ENCODE results near the gene STYX. TPM values are rescaled to one million over a fixed set of nuclear protein-coding genes. Genes with fewer than 3 reads are reported as not detected.

The STYX gene
- total RNA-seq, 1 experiment from 2014 or later: 10.8 TPM

DNA sequence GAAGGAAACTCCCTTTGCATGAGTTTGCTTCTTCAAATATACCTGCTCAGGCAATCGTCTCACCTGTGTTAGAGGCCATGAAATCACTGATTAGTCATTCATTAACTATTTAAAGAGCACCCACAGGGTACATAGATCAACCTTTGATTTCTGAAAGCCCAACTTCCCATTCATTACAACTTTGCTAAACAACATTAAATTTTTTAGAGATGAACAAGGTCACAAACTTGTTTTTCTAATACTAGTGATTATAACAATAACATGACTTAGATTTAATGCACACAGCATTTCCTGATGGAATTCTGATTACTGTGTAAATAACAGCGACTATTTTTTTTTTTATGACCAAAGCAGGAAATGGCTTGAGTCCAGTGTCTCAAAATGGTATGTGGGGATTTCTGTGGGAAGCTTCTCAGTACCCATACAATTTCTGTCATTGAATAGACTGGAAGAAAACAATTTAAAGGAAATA is 29.2 kb upstream of the STYX start:
- TF ChIP-seq, protein P1, sequence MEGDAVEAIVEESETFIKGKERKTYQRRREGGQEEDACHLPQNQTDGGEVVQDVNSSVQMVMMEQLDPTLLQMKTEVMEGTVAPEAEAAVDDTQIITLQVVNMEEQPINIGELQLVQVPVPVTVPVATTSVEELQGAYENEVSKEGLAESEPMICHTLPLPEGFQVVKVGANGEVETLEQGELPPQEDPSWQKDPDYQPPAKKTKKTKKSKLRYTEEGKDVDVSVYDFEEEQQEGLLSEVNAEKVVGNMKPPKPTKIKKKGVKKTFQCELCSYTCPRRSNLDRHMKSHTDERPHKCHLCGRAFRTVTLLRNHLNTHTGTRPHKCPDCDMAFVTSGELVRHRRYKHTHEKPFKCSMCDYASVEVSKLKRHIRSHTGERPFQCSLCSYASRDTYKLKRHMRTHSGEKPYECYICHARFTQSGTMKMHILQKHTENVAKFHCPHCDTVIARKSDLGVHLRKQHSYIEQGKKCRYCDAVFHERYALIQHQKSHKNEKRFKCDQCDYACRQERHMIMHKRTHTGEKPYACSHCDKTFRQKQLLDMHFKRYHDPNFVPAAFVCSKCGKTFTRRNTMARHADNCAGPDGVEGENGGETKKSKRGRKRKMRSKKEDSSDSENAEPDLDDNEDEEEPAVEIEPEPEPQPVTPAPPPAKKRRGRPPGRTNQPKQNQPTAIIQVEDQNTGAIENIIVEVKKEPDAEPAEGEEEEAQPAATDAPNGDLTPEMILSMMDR (conservative IDR thresholded peaks at IDR 0.05): no peak
- TF ChIP-seq EZH2 (IDR thresholded peaks at IDR 0.05; ENCODE audit: low read depth): no peak
- no peaks in the 10 kb centered on the region for H3K9me2 ChIP-seq (ENCODE audit: insufficient read depth)
- peak overlapping the region; percentile 11; the same call in 1 of the 2 replicates for H3K4me3 ChIP-seq
- no peaks in the 10 kb centered on the region for H3K79me2 ChIP-seq (ENCODE audit: low read depth)
- H4K20me1 ChIP-seq (ENCODE audit: insufficient read depth): no peaks in the 10 kb centered on the region
- BruUV-seq (replicated peaks): no TSS peak
- peak overlapping the region; percentile 42; the same call in 1 of the 2 replicates for H2AFZ ChIP-seq
- ChIA-PET CTCF (no interaction called here), POLR2A (ENCODE audit: unreplicated experiment) (interaction anchor here (0.6 to 0.7 kb wide), 3 partner anchors 62 to 421 kb away, joined by 4 to 11 read pairs (median 5); no protein-coding TSS in a partner anchor)
- H3K27me3 ChIP-seq (ENCODE audit: insufficient read depth, low read depth): no peaks in the 10 kb centered on the region
- intact Hi-C loops (cut with micrococcal nuclease; ENCODE audit: unreplicated experiment): loop anchor here (2.0 kb wide), 1 partner anchor 148 kb away; the partner anchor contains the start of genes GPR137C and TXNDC16
- peaks cover 46% of the 10 kb centered on the region for H3F3A ChIP-seq (ENCODE audit: insufficient read depth, low read depth)
- H3K27ac ChIP-seq: peak overlapping the region; percentile 98
- peak overlapping the region; percentile 72 for H3K4me2 ChIP-seq
- H3K9me3 ChIP-seq (ENCODE audit: insufficient read depth, low read depth): no peaks in the 10 kb centered on the region
- H3K36me3 ChIP-seq (ENCODE audit: low read depth): no peaks in the 10 kb centered on the region
- DNase-seq: peak in 1 of 2 experiments; percentile 98
- peaks cover 51% of the 10 kb centered on the region for H3K4me1 ChIP-seq (replicated peaks; ENCODE audit: insufficient read depth)

DNA sequence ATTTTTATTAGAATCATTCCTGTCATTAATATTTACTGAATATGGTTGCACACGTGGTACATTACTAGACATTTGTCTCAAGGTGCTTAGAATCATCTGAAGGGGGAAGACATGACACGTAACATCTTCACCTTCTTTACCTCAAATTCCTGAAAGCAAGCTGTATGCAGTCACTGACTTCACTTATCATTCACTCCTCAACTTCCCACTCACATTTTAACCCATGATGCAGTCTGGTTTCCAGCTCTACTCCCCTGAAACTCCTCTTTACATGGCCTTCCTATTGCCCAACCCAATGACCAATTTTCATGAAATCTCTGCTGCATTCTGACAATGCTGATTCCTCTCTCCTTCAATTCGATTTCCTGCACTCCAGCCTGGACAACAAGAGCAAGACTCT is 28.7 kb upstream of the STYX start:
- Histone ChIP-seq H3F3A (ENCODE audit: insufficient read depth, low read depth) (peaks cover 41% of the 10 kb centered on the region), H3K27me3 (ENCODE audit: insufficient read depth, low read depth) (no peaks in the 10 kb centered on the region), H3K9me2 (ENCODE audit: insufficient read depth) (no peaks in the 10 kb centered on the region), H3K4me1 (replicated peaks; ENCODE audit: insufficient read depth) (peaks cover 52% of the 10 kb centered on the region), H2AFZ (peak overlapping the region; percentile 42), H3K4me3 (peak overlapping the region; percentile 11; the same call in 1 of the 2 replicates), H3K27ac (peak overlapping the region; percentile 98), H3K36me3 (ENCODE audit: low read depth) (no peaks in the 10 kb centered on the region), H4K20me1 (ENCODE audit: insufficient read depth) (no peaks in the 10 kb centered on the region), H3K79me2 (ENCODE audit: low read depth) (no peaks in the 10 kb centered on the region), H3K9me3 (ENCODE audit: insufficient read depth, low read depth) (no peaks in the 10 kb centered on the region), H3K4me2 (peak overlapping the region; percentile 72)
- intact Hi-C loops (cut with micrococcal nuclease; ENCODE audit: unreplicated experiment): loop anchor here (2.0 kb wide), 1 partner anchor 148 kb away; the partner anchor contains the start of genes GPR137C and TXNDC16
- no TSS peak for BruUV-seq (replicated peaks)
- ChIA-PET POLR2A (ENCODE audit: unreplicated experiment) (interaction anchor here (0.6 to 0.7 kb wide), 2 partner anchors 202 to 421 kb away, joined by 4 to 5 read pairs; no protein-coding TSS in a partner anchor), CTCF (no interaction called here)
- TF ChIP-seq, protein P1 (conservative IDR thresholded peaks at IDR 0.05): no peak
- DNase-seq: no peak

DNA sequence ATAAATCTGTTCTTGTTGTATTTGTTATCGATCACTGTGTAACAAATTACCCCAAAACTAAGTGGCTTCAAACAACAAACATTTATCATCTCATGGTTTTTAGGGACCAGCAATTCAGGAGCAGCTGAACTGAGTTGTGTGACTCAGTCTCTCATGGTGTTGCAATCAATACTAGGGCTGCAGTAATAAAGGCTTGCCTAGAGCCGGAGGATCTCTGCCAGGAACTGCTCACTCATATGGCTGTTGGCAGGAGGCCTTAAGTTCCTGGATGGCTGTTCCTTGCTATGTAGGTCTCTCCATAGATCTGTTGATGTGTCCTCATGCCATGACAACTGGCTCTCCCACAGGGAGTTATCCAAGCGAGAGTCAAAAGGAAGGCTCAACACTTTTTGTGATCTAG is 26.7 kb upstream of the STYX start:
- Histone ChIP-seq H3K27ac (peak overlapping the region; percentile 65), H3K27me3 (ENCODE audit: insufficient read depth, low read depth) (no peaks in the 10 kb centered on the region), H3F3A (ENCODE audit: insufficient read depth, low read depth) (peaks cover 39% of the 10 kb centered on the region), H2AFZ (no peak overlapping the region), H3K4me1 (replicated peaks; ENCODE audit: insufficient read depth) (peaks cover 56% of the 10 kb centered on the region), H3K36me3 (ENCODE audit: low read depth) (no peaks in the 10 kb centered on the region), H3K79me2 (ENCODE audit: low read depth) (peaks cover 12% of the 10 kb centered on the region), H3K9me2 (ENCODE audit: insufficient read depth) (no peaks in the 10 kb centered on the region), H3K4me3 (no peak overlapping the region), H3K9me3 (ENCODE audit: insufficient read depth, low read depth) (no peaks in the 10 kb centered on the region), H4K20me1 (ENCODE audit: insufficient read depth) (0 out of 2 replicates have a peak, but pooled peaks cover 5% of the 10 kb centered on the region), H3K4me2 (peak overlapping the region; percentile 21)
- CTCF ChIA-PET: no interaction called here
- no TSS peak for BruUV-seq (replicated peaks)
- POLR2A ChIA-PET (ENCODE audit: unreplicated experiment): no interaction called here
- no peak for TF ChIP-seq EZH2 (IDR thresholded peaks at IDR 0.05; ENCODE audit: low read depth)
- TF ChIP-seq, protein P1 (conservative IDR thresholded peaks at IDR 0.05): no peak
- DNase-seq: peak; percentile 29 to 87
- intact Hi-C loops (cut with micrococcal nuclease; ENCODE audit: unreplicated experiment): no loop called here
